Stimulated activated naive CD4-positive, alpha-beta T cell (primary cell): ENCODE data around the gene SLC25A48.
"Not testable (repeated sequence)": the region's sequence is repeated elsewhere in the genome, so short reads cannot be mapped to it uniquely, and the experiment has no call there.

Source experiments
- DNase-seq, 6 experiments: peaks; one replicate each; lab custom pipeline; 2025; lab: John Stamatoyannopoulos, UW

Gene SLC25A48

DNA sequence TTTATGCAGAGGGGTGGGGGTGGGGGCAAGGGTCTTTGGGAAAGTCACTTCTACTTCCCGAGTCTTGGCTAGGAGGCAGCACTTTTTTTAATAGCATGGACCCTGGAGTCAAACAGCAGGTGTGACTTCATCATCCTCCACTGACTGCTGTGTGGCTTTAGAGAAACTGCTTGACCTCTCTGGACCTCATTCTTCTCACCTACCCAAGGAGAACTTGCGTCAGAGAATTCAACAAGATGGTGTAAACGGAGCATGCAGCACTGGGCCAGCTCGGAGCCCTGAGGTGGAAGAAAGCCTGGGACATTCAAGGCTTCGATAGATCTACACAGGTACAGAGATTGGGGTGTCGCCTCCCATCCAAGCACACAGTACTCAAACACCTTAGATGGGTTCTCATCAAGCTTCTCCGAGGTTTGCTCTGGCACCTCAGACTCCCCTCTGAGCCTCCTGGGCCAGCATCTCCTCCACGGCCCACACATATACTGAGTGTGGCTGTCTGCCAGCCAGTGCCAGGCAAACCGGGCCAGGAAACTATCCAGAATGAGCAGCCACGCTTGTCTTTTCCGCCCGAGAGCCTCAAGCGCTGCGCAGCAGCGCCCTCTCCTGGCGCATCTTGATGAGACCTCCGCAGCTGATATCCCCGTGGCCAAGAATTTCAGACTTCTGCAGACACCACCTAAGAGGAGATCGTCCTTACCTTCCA lies 4.6 kb upstream of the SLC25A48 start:
- no peak for DNase-seq

GRCh38 chr5:135830384-135830700 lies 4.1 kb upstream of the SLC25A48 start:
- DNase-seq, result no peak

- no peak for DNase-seq
Measured at GRCh38 chr5:135830876-135831275, 3.6 kb upstream of the SLC25A48 start.

DNA sequence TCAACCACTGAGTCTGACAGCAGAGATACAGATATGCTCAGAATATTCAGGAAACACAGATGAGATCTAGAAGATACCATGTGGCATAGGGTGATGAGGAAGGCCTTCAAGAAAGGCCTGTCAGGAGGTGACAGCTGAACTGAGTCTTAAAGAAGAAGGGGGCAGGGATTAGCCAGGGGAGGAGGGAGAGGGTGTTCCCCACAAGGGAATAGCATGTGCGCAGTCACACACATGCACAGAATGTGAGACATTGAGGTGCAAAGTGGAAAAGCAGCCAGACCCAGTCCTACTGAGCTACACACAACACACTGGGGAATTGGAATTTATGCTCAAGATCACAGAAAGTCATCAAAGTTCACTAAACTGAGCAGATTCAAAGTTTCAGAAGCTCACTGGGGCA lies 3.0 kb upstream of the SLC25A48 start:
- DNase-seq, result no peak

GRCh38 chr5:135831851-135832555 lies 2.5 kb upstream of the SLC25A48 start:
- no peak for DNase-seq

GRCh38 chr5:135832941-135833920 lies 1.2 kb upstream of the SLC25A48 start:
- DNase-seq, result no peak

DNA sequence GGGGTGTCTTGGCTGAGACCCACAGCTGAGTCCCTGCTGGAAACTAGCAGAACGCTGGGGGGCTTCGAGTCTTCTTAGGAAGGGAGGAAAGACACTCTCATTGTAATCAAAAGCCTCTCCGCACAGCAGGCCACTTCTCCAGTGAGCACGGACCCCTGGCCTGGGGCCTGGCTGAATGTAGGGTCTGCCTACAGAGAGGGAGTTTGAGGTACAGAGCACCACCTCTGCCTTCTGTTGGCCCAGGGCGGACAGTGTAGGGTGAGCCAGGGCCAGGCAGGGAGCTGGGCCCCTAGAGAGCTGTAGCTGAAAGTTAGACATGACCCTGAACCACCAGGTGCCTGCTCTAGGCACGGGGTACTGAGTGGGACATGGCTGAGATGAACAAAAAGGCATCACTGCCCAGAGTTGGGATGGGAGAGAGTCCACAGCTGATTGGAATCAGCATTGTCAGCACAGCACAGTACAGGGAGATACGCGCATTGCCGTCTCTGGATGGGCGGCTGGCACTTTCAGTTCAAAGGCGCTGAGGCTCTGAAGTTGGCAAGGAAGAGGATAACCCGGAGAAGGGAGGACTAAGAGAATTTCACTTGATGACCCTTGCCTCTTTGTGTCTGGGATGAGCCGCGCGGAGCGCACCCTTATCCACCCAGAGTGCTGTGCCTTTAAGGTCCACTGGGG lies 363 bp upstream of the SLC25A48 start:
- no peak for DNase-seq

DNA sequence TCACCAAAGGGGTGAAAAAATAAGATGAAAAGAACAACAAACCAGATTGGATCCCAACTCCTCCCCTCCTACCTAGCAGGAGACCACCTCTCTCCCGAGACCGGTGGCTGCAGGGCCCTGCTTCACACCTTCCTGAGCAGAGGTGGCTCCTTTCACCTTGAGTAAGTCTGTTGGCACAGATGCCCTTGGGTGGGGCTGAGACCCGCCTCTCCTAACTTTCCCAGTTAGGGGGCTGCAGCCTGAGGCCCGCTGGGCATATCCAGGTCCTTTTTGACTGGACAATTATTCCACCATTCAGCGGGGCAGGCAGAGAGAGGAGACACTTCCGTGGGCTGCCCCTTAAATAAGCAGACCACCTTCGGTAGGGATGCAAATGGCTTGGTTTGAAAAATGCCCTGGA lies 1.3 kb downstream of the SLC25A48 start:
- DNase-seq, result no peak

- DNase-seq, result not testable (repeated sequence)
Measured at GRCh38 chr5:135838395-135838794, 3.9 kb downstream of the SLC25A48 start.

DNA sequence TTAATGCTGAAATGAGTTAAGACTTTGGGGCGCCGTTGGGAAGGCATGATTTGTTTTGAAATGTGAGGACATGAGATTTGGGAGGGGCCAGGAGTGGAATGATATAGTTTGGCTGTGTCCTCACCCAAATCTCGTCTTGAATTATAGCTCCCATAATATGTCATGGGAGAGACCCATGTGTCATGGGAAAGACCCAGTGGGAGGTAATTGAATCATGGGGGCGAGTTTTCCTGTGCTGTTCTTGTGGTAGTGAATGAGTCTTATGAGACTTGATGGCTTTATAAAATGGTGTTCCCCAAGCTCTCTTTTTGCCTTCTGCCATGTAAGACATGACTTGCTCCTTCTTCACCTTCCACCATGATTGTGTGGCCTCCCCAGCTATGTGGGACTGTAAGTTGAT lies 5.1 kb downstream of the SLC25A48 start:
- no peak for DNase-seq

DNA sequence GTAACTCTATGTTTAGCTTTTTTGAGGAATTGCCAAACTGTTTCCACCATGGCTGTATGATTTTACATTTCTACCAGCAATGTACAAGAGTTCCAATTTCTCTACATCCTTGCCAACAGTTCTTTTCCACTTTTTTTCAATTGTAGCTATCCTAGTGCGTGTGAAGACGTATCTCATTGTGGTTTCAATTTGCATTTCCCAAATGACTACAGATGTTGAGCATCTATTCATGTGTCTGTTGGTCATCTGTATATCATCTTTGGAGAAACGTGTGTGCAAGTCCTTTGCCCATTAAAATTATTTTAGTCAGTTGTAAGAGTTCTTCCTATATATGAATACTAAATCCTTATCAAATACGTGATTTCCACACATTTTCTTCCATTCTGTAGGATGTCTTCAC lies 6.5 kb downstream of the SLC25A48 start:
- DNase-seq, result no peak

DNA sequence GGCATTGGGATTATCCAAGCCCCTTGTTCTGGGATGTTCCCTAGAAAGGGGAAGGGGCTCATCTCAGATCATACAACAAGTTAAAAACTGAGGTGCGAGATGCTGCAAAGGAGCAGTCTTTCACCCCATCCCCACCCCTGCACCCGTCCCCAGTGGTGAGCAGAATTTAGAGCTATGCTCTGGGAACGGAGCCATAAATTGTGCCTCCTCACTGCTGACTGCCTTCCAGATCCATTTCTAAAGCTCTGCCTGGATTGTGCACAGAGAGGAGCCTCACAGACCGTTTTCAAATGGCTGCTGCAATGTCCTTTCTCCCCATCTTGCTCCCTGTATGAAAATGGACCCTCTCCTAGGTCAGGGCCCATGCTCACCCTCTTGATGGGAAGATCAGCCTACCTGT lies 8.3 kb downstream of the SLC25A48 start:
- DNase-seq, result no peak

GRCh38 chr5:135843571-135844337 lies 9.3 kb downstream of the SLC25A48 start:
- no peak for DNase-seq

DNA sequence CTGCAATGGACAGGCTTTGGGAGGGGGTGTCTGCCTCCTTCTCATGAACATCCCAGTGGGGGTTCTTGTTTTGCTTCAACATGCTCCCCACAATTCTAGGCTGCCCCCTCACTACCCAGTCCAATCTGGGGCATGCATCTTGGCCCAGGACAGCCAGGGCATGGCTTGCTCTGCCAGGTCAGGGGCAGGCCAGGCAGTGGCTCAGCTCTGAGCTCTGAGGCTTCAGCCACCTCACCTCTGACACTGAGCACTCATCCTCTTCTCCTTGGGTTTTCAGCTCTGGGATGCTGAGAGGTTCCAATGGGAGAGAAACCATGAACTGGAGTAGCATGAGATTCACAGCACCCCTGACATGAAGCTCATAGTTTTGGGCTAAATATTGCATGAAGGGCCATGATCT lies 11.8 kb downstream of the SLC25A48 start:
- DNase-seq, result no peak

DNA sequence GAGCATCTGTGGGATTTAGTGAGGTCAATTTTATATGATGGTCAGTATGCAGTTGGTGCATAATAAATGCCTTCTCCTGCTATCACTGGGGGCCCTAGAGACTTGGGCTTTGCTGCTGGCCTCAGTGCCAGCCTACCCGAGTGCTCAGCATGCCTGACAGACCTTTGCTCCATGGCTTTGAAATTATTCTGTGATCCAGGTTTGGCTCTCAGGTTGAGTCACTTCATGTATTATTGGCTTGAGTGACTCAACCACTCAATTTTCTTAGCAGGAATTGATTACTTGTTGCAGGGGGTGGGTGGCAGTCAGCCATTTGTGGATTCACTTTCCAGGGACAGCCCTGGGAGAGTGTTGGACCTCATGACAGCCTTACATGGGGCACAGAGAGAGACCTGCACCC lies 13.5 kb downstream of the SLC25A48 start:
- DNase-seq, result no peak

- DNase-seq, result no peak
Measured at GRCh38 chr5:135850231-135850630, 15.8 kb downstream of the SLC25A48 start.

GRCh38 chr5:135850671-135851070 lies 16.2 kb downstream of the SLC25A48 start:
- no peak for DNase-seq

DNA sequence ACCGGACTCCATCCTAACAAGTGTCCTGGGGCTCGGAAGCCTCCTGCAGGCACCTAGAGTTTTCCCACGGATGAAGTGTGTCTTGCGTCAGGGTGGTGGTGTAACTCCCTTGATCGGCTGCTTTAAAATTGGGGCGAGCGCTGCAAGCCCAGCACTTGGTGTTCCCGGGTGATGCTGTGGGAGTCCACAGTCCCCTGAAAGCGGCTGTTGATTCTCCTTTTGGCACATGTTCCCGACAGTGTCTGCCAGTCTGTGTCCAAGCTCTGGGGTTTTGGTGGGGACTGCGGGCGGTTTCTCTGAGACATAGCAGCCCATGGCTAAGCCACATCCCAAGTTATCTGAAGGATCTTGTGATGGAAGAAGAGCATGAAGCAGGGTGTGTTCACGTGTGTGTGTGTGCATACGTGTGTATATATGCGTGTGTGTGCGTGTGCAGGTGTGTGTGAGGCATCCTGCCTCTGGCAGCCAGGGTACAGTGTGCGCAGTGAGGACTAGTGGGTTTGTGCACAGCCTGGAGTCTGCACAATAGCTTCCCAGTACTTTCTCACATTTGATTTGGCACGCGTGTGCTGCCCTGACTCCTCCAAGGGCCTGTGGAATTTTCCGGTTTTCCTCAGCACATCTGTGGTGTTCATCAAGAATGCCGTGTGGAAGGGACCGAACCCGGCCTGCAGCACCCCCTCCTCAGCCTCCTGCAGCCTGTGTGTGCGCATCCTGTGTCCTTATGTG lies 16.9 kb downstream of the SLC25A48 start:
- DNase-seq, result no peak

- DNase-seq, result no peak
Measured at GRCh38 chr5:135851915-135852845, 17.7 kb downstream of the SLC25A48 start.
